Right cardiac atrium (tissue), 5 donors: ENCODE data around the gene COX6A1. TPM values are rescaled to one million over a fixed set of nuclear protein-coding genes. Genes with fewer than 3 reads are reported as not detected.
A peak's percentile ranks its signal among the peaks of the same experiment; 100 is the strongest.

Source experiments
- ATAC-seq, 2 donors: fragments of 200-7000 bp; cut with Tn5 transposase; one replicate each; pipeline versions ENCODE4 v1.8.0 to v1.9.1; 2020; ENCODE audit warnings: moderate library complexity in 2 of 2, mild to moderate bottlenecking in 1 of 2
- DNase-seq, 3 donors: peaks; one replicate each; pipeline ENCODE4 v3.0.0-alpha.2; 2020
- H3K27ac ChIP-seq: one replicate; pipeline ENCODE4 v1.5.1; 2013; ENCODE audit warnings: mild to moderate bottlenecking, low read length, control low read depth, moderate library complexity
- H3K27me3 ChIP-seq: one replicate; pipeline ENCODE4 v1.6.1; 2013; ENCODE audit not compliant: control insufficient read depth, insufficient read depth
- H3K4me1 ChIP-seq: one replicate; pipeline ENCODE4 v1.6.1; 2013; ENCODE audit warnings: low read length; ENCODE audit not compliant: control insufficient read depth, insufficient read depth
- H3K4me3 ChIP-seq: one replicate; pipeline ENCODE4 v1.5.1; 2013; ENCODE audit warnings: low read length, control low read depth
- H3K9me3 ChIP-seq: one replicate; pipeline ENCODE4 v1.6.1; 2013; ENCODE audit warnings: low read length; ENCODE audit not compliant: control insufficient read depth
- WGBS: extraction: QIAGEN DNeasy Blood & Tissue Kit; methylation state at CpG from one replicate; pipeline ENCODE4 v1.1.7; 2013; 5-methylcytosine and 5-hydroxymethylcytosine counted together
- intact Hi-C, 4 donors: fragments of 100-400 bp; cut with DNase I; formaldehyde crosslinking; loops; one replicate each; pipeline versions ENCODE4 v1.11.0 to v1.14.0; 2022 to 2023
- long read RNA-seq, 4 donors: library from polyadenylated mRNA; unstranded; transcript quantifications; one replicate each; pipeline ENCODE4 v2.0.0, GENCODE V29; 2020 to 2021
- polyA plus RNA-seq: library from polyadenylated mRNA; stranded (reverse); fragments of 200-250 nt; gene quantifications from one replicate; pipeline ENCODE4 v1.2.3, GENCODE V29; 2013
- total RNA-seq, 4 donors: library from RNA; stranded (reverse); fragmentation: NEBNext Ultra II Directional; extraction: Animal tissue kit (Norgen Biotek cat#: 25700); gene quantifications; one replicate each; pipeline ENCODE4 v1.2.1, GENCODE V29; 2021
- donor health status: healthy with polysubstance abuse.
- donor health status: DM: no; HTN: yes; CAD: no.
- donor health status: DM: no; HTN: no; CAD: no.
- donor health status: DM: no; HTN: yes; CAD: no; lungs with severe emphysema.
- donor health status: DM: yes; HTN: yes; CAD: no.

The COX6A1 gene
- total RNA-seq = 100 to 1,000 TPM; 132 to 197 (median 183) TPM
- 553 TPM for polyA plus RNA-seq
- long read RNA-seq, donor 1, transcript COX6A1-201 (3 exons, 572 nt) = major isoform, 42 of 43 reads
- long read RNA-seq, donor 1, partial matches to known transcripts = 1 of 43 reads
- long read RNA-seq, donor 1, other reads (novel, unspliced or antisense) = 0 of 43 reads
- long read RNA-seq, donor 2, transcript COX6A1-201 (3 exons, 572 nt) = major isoform, 47 of 48 reads
- long read RNA-seq, donor 2, partial matches to known transcripts = 1 of 48 reads
- long read RNA-seq, donor 2, other reads (novel, unspliced or antisense) = 0 of 48 reads
- long read RNA-seq, donor 3, transcript COX6A1-201 (3 exons, 572 nt) = major isoform, 13 of 14 reads
- long read RNA-seq, donor 3, partial matches to known transcripts = 0 of 14 reads
- long read RNA-seq, donor 3, other reads (novel, unspliced or antisense) = 0 of 14 reads
- long read RNA-seq, donor 4, transcript COX6A1-201 (3 exons, 572 nt) = major isoform, 37 of 40 reads
- long read RNA-seq, donor 4, partial matches to known transcripts = 1 of 40 reads
- long read RNA-seq, donor 4, other reads (novel, unspliced or antisense) = 0 of 40 reads

DNA sequence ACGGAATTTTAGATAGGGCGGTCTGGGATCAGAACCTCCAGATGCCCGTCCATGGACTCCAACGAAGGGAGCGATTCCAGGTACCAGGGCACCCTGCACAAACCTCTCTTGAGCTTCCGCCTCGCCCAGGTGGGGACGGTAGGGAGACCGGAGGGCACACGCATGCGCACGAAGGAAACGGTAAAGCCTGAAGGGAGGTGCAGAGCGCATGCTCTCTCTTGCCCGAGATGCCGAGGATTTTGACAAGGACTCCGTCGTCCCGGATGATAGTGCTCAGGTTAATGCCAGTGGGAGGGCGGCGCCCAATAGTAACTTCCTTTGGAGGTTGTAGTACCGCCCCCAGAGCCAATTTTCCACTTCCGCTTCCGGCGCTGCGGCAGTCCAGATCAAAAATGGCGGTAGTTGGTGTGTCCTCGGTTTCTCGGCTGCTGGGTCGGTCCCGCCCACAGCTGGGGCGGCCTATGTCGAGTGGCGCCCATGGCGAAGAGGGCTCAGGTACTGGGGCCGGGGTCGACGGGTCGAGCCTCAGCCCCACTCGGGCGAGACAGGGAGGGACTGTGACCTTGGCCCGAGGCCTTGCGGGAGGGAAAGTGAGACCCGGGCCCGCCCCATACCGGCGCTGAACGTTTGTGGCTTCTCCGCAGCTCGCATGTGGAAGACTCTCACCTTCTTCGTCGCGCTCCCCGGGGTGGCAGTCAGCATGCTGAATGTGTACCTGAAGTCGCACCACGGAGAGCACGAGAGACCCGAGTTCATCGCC lies at the start of gene COX6A1:
Gene COX6A1, plus strand, starts transcription at position 379 of the 760 bp plus-strand sequence. Its CDS starts 14 bp downstream, at position 393.
- H3K4me3 ChIP-seq = peak within 1 kb of the TSS; percentile 63
- peak within 1 kb of the TSS; percentile 90 for H3K27ac ChIP-seq
- WGBS = under 1% methylated on average over 59 of the region's 59 CpGs
- H3K9me3 ChIP-seq = no peaks in the 10 kb centered on the region
- peak; percentile 96 to 97 (median 96) for DNase-seq
- no peaks in the 10 kb centered on the region for H3K4me1 ChIP-seq
- peak; percentile 98 to 99 for ATAC-seq
- no peaks in the 10 kb centered on the region for H3K27me3 ChIP-seq
- intact Hi-C loops = no loop called here

DNA sequence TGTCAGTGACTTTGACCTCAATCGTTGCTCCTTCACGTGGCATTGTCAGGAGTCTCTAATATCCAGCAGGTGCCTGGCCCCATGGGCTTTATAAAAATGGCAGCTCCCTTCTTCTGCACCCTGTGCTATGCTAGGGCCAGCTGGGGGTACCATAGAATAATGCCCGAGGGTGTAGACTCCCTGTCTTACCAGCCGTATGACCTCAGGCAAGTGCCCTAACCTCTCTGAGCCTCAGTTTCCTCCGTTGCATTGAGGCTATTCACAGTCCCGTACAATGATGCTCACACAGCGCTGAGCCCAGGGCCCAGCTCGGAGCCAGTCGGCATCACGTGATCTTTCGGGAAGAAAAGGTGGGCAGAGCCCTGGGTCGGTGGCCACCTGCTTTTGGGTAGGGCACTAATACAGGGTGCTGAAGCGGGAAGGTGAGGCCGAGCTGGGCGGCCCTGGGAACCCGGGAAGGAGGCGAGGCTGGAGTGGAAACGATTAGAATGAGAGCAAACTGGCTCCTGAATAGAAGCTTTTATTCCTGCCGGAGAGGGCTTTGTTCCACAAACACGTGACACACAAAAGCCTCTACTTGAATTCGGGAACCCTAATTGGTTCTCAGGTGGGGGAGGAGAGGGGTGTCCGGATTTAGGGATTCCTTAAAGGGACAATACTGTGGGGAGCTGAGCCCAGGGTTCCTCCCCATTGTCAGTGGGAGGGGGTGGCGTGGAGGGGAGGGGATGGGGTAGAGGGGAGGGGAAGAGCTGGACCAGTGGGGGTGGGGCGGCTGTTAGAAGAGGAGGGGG lies 49.0 kb upstream of the COX6A1 start:
- WGBS = 10% methylated on average over 24 of the region's 24 CpGs
- peak overlapping the region; percentile 8 for H3K4me3 ChIP-seq
- DNase-seq = no peak
- peak in 1 of 2 donors; percentile 34 for ATAC-seq
- no peaks in the 10 kb centered on the region for H3K27me3 ChIP-seq
- no peaks in the 10 kb centered on the region for H3K4me1 ChIP-seq
- H3K27ac ChIP-seq = no peak overlapping the region
- intact Hi-C loops = no loop called here
- no peaks in the 10 kb centered on the region for H3K9me3 ChIP-seq

DNA sequence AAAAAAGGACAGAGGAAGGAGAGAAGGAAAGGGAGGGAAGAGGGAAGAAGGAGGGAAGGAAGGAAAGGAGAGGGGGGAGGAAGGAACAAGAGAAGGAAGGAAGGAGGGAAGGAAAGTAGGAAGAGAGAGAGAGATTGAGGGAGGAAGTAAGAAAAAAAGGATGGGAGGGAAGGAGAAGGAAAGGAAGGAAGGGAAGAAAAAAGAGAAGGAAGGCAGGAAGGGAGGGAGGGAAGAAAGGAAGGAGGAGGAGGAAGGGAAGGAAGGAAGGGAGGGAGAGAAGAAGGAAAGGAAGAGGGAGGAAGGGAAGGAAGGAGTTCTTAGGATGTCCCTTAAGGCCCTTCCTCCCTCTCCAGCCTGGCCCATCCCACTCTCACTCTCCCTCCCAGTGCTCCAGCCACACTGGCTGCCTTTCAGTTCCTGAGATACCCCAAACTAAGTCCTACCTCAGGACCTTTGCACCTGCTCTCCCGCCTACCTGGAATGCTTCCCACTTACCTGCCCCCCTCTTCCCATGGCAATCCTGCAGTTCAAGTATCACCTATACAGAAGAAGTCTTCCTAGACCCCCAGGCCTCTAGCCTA lies 47.3 kb upstream of the COX6A1 start:
- DNase-seq (no peak), ATAC-seq (no peak)
- H3K27me3 ChIP-seq = no peaks in the 10 kb centered on the region
- intact Hi-C loops = no loop called here
- no peak overlapping the region for H3K4me3 ChIP-seq
- H3K4me1 ChIP-seq = no peaks in the 10 kb centered on the region
- WGBS = 93% methylated on average over 1 of the region's 1 CpG
- no peaks in the 10 kb centered on the region for H3K9me3 ChIP-seq
- H3K27ac ChIP-seq = no peak overlapping the region

DNA sequence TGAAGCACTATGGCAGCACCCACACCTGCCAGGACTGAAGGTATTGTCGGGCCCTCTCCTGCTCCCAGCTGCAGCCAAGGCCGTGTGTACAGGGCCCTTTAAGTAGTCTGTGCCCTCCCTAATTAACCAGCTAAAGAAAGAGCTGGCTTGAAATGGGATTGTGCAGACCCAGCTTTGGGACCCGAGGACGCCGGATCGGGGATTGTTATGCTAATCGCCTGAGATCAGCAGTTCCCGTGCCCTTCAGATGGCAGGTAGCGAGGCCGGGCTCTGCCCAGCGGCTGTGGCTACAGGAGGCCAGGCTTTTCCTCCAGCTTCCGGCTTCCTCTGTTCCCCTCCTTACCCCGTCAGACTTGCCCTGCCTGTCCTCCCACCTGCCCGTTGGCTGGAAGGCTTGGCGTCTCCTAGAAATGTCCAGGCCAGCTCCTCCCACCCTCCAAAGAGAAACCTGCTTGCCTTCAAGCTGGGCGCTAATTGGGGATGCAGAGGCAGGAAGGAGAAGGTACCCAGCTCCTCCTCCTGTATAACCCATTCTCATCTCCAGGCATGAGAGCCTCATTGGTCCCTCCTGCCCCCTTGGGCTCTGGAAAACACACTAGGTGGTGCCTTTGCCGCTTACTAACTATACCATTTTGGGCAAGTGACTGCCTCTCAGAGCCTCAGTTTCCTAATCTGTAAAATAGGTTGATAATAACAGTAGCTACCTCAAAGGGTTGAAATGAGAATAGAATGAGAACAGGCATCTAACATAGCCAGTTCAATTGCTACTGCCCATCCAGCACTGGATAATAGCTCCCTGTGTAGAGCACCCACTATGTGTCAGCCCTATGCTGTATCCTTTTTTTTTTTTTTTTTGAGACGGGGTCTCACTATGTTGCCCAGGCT lies 43.2 kb upstream of the COX6A1 start:
- WGBS = 37% methylated on average over 18 of the region's 18 CpGs
- peak; percentile 28 to 33 for ATAC-seq
- DNase-seq = no peak
- H3K4me3 ChIP-seq = no peak overlapping the region
- no peaks in the 10 kb centered on the region for H3K4me1 ChIP-seq
- H3K27me3 ChIP-seq = no peaks in the 10 kb centered on the region
- H3K9me3 ChIP-seq = no peaks in the 10 kb centered on the region
- H3K27ac ChIP-seq = no peak overlapping the region
- intact Hi-C loops = no loop called here

DNA sequence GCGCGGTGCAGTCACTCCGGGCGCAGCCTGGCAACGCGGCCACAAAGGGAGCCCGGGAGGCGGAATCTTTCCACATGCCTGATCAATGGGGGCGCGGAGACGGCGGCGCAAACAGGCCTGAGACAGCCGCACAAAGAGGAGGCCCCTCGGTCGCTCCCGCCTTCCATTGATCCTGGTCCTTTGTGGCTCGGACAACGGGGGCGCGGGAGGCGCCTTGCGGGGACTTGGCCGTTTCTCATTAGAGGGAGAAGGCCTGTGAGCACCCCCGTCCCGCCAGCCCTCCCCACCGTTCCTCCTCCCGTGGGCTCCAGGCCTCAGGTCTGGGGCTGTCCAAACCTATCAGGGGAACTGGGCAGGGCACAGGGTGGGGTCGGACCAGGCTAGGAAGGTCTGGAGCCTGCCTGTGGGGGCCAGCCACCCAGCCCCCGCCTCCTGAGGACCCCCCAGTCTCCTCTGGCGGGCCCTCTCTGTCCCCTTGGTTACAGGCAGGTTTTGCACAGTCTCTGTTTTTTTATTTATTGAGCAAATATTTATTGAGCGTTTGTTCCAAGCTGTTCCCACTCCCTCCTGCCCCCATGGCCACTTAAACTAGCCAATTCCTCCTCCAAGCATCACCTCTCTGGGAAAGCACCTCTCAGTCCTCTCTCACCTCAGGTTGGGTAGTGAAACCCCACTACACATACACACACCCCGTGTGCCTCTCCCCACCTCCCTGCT lies 39.9 kb upstream of the COX6A1 start:
- Histone ChIP-seq H3K27me3 (no peaks in the 10 kb centered on the region), H3K4me3 (no peak overlapping the region), H3K9me3 (no peaks in the 10 kb centered on the region), H3K27ac (no peak overlapping the region), H3K4me1 (no peaks in the 10 kb centered on the region)
- DNase-seq (no peak), ATAC-seq (peak in 1 of 2 donors; percentile 32)
- intact Hi-C loops = no loop called here
- 58% methylated on average over 33 of the region's 33 CpGs for WGBS

DNA sequence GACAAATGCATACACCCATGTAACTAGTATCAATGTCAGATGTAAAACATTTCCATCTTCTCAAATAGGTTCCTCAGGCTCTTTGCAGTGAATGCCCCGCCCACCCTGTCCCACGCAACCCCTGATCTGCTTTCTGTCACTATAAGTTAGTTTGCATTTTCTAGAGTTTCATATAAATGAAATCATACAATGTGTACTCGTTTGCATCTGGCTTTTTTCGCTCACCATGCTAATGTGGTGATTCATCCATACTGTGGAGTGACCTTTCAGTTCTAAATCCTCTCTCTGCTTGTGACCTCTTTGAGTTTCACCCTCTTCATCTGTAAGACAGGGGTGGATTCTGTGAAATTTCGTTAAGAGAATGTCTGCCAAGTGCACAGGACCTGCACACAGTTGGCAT lies 38.4 kb upstream of the COX6A1 start:
- Histone ChIP-seq H3K4me1 (no peaks in the 10 kb centered on the region), H3K4me3 (no peak overlapping the region), H3K27ac (no peak overlapping the region), H3K27me3 (no peaks in the 10 kb centered on the region), H3K9me3 (no peaks in the 10 kb centered on the region)
- DNase-seq (no peak), ATAC-seq (no peak)
- 74% methylated on average over 5 of the region's 5 CpGs for WGBS
- intact Hi-C loops = no loop called here

DNA sequence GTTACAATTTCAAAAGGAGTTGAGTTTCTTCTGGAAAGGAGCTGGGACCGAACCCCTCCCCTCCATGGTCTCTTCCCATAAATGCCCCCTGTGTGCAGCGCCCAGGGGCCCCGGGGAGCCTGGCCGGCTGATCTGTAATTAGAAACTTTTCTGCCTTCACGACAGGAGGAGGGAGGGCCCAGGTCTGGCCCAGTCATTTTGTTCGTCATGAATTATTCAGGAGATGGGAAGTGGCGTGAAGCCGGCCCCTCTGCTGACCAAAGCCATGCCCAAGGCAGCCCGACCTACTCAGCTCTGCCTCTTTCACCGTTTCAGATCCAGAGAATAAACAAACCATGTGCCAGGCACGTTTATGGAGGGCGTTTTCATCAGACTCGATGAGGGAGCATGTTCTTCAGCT lies 35.7 kb upstream of the COX6A1 start:
- H3K27me3 ChIP-seq = no peaks in the 10 kb centered on the region
- ATAC-seq (peak in 1 of 2 donors; percentile 51), DNase-seq (no peak)
- H3K4me1 ChIP-seq = no peaks in the 10 kb centered on the region
- H3K9me3 ChIP-seq = no peaks in the 10 kb centered on the region
- H3K4me3 ChIP-seq = no peak overlapping the region
- intact Hi-C loops = no loop called here
- H3K27ac ChIP-seq = no peak overlapping the region
- 23% methylated on average over 13 of the region's 13 CpGs for WGBS

DNA sequence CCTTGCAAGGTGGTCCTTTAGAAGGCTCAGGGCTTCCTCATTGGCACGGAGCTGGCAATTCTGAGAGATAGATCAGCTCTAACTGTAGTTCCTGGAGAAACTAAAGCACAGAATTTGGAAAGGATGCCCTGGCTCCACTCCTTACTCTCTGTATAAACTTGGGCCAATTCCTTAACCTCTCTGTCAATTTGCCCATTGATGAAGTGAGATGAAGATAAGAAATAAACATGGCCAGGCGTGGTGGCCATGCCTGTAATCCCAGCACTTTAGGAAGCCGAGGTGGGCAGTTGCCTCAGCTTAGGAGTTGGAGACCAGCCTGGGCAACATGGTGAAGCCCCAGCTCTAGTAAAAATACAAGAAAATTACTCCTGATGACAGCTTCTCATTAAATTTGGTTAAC lies 34.0 kb upstream of the COX6A1 start:
- no peak overlapping the region for H3K4me3 ChIP-seq
- intact Hi-C loops = no loop called here
- no peaks in the 10 kb centered on the region for H3K9me3 ChIP-seq
- H3K4me1 ChIP-seq = no peaks in the 10 kb centered on the region
- DNase-seq (no peak), ATAC-seq (no peak)
- H3K27me3 ChIP-seq = no peaks in the 10 kb centered on the region
- 51% methylated on average over 3 of the region's 3 CpGs for WGBS
- H3K27ac ChIP-seq = no peak overlapping the region

DNA sequence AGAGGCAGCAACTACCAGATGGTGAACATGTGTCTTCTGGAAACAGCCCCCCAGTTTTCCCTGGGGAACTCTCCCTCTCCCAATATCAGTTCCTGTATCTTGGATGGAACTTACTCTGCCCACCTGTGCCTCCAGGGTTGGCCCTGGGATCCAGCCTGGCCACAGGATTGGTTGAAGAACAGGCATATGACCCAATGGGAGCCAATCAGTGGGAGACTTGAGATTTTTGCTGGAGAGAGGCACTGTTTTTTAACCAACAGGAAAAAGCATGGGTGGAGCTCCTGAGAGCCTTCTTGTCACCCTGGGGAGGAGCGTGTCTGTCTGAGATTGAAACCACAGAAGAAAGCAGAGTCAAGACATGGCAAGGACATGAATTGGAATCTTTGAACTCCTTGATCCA lies 33.6 kb upstream of the COX6A1 start:
- H3K4me3 ChIP-seq = no peak overlapping the region
- ATAC-seq = no peak
- intact Hi-C loops = no loop called here
- no peak for DNase-seq
- H3K27me3 ChIP-seq = no peaks in the 10 kb centered on the region
- no peak overlapping the region for H3K27ac ChIP-seq
- H3K4me1 ChIP-seq = no peaks in the 10 kb centered on the region
- no peaks in the 10 kb centered on the region for H3K9me3 ChIP-seq
- 67% methylated on average over 1 of the region's 1 CpG for WGBS
